Measurements from ENCODE around the gene NUAK1. TPM values are rescaled to one million over a fixed set of nuclear protein-coding genes. Genes with fewer than 3 reads are reported as not detected.
A peak's percentile ranks its signal among the peaks of the same experiment; 100 is the strongest.

NUAK1 gene
- total RNA-seq, 1 experiment from 2014 or later: 2.6 TPM

DNA sequence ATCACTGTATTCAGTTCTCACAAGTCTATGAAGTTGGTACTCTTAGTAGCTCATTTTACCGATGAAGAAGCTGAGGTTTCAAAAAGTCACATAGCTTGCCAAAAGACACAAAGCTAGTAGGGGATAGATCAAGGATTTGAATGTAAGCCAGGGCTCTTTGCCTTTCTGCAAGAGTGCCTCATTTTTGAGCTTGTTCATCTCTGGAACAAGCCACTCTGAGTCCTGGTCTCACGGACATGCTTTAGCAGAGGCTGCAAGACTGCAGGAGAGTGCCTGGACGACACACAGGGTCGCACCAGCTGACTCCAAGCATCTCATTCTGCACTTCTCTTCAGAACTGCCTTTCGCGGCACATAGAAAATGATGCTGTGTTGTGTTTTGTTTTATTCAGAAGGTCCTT is 3.7 kb downstream of the NUAK1 start:
- intact Hi-C loops (cut with micrococcal nuclease): loop anchor here (2.0 to 5.0 kb wide), 2 partner anchors 22 to 87 kb away; no protein-coding TSS in a partner anchor
- BruUV-seq (replicated peaks): no TSS peak
- no peaks in the 10 kb centered on the region for H3K9me3 Mint-ChIP-seq (ENCODE audit: unreplicated experiment)
- ChIA-PET POLR2A (interaction anchor here (1.0 to 5.6 kb wide), 9 partner anchors 9 to 715 kb away, joined by 3 to 59 read pairs (median 3); no protein-coding TSS in a partner anchor), CTCF (interaction anchor here (0.6 to 6.9 kb wide), 19 partner anchors 8 to 1725 kb away, joined by 3 to 134 read pairs (median 5); no protein-coding TSS in a partner anchor)
- DNase-seq (ENCODE audit: unreplicated experiment): peak; percentile 54
- H3K4me3 Mint-ChIP-seq (ENCODE audit: unreplicated experiment): peak overlapping the region; percentile 69
- H3K4me1 Mint-ChIP-seq (ENCODE audit: insufficient read depth, unreplicated experiment): peaks cover 57% of the 10 kb centered on the region
- H3K27ac Mint-ChIP-seq (ENCODE audit: low read depth, unreplicated experiment): peak overlapping the region; percentile 5
- TF ChIP-seq, protein P1, sequence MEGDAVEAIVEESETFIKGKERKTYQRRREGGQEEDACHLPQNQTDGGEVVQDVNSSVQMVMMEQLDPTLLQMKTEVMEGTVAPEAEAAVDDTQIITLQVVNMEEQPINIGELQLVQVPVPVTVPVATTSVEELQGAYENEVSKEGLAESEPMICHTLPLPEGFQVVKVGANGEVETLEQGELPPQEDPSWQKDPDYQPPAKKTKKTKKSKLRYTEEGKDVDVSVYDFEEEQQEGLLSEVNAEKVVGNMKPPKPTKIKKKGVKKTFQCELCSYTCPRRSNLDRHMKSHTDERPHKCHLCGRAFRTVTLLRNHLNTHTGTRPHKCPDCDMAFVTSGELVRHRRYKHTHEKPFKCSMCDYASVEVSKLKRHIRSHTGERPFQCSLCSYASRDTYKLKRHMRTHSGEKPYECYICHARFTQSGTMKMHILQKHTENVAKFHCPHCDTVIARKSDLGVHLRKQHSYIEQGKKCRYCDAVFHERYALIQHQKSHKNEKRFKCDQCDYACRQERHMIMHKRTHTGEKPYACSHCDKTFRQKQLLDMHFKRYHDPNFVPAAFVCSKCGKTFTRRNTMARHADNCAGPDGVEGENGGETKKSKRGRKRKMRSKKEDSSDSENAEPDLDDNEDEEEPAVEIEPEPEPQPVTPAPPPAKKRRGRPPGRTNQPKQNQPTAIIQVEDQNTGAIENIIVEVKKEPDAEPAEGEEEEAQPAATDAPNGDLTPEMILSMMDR (IDR thresholded peaks at IDR 0.05; ENCODE audit: unreplicated experiment): no peak
- H3K36me3 Mint-ChIP-seq (ENCODE audit: insufficient read depth, unreplicated experiment): no peaks in the 10 kb centered on the region
- no peaks in the 10 kb centered on the region for H3K27me3 Mint-ChIP-seq (ENCODE audit: insufficient read depth, unreplicated experiment)

GRCh38 chr12:106134294-106134949 is 4.3 kb downstream of the NUAK1 start:
- H3K4me3 Mint-ChIP-seq (ENCODE audit: unreplicated experiment): peak overlapping the region; percentile 51
- intact Hi-C loops (cut with micrococcal nuclease): loop anchor here (2.0 kb wide), 1 partner anchor 22 kb away; no protein-coding TSS in a partner anchor
- H3K9me3 Mint-ChIP-seq (ENCODE audit: unreplicated experiment): no peaks in the 10 kb centered on the region
- no peaks in the 10 kb centered on the region for H3K36me3 Mint-ChIP-seq (ENCODE audit: insufficient read depth, unreplicated experiment)
- H3K27ac Mint-ChIP-seq (ENCODE audit: low read depth, unreplicated experiment): no peak overlapping the region
- ChIA-PET CTCF (interaction anchor here (0.6 to 6.9 kb wide), 19 partner anchors 7 to 1724 kb away, joined by 3 to 134 read pairs (median 5); no protein-coding TSS in a partner anchor), POLR2A (interaction anchor here (0.8 to 5.6 kb wide), 15 partner anchors 8 to 718 kb away, joined by 3 to 59 read pairs (median 3); no protein-coding TSS in a partner anchor)
- no peaks in the 10 kb centered on the region for H3K27me3 Mint-ChIP-seq (ENCODE audit: insufficient read depth, unreplicated experiment)
- TF ChIP-seq, protein P1 (IDR thresholded peaks at IDR 0.05; ENCODE audit: unreplicated experiment): no peak
- peaks cover 55% of the 10 kb centered on the region for H3K4me1 Mint-ChIP-seq (ENCODE audit: insufficient read depth, unreplicated experiment)
- peak; percentile 65 for DNase-seq (ENCODE audit: unreplicated experiment)
- BruUV-seq (replicated peaks): no TSS peak

DNA sequence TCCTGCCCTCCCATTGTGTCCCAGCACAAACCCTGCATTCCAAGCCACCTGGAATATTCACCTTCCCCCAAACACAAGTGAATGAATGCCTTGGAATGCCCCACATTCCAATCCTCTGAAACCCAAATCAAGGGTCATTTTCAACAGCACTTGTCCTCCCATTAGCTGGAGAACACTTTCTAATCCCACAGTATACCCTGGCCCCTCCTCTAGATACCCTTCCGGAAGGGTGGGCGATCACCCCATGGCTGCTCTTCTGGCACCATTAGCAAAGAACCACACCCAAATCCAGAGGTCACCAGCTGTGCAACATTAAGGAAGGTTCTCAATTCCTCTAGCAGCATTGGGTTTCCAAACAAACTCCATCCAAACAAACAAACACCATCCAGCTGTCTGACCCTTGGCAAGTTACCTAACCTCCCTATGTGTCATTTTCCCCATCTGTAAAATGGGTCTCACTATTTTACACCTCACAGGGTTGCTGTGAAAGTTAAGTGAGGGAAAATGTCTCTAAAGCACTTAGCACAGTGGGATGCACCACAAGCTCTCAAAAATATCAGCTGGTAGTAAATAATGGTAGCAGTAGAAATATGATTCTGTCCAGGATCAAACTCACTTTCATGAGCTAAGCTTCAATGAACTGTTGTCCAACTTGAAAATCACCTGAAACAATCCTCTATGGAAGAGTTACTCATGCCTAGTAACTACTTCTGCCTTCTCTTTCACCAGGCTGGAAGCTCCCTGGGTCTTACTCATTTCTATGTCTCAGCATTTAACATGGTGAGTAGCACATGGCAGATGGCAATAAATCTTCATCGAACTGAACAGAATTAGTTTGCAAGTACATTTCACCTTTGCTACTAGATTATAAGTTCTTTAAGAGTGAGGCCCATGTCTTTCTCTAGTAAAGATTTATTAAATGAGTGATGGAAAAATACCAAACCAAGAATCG is 5.3 kb downstream of the NUAK1 start:
- Mint-ChIP-seq H3K4me3 (ENCODE audit: unreplicated experiment) (no peak overlapping the region), H3K27me3 (ENCODE audit: insufficient read depth, unreplicated experiment) (no peaks in the 10 kb centered on the region), H3K27ac (ENCODE audit: low read depth, unreplicated experiment) (no peak overlapping the region), H3K36me3 (ENCODE audit: insufficient read depth, unreplicated experiment) (no peaks in the 10 kb centered on the region), H3K9me3 (ENCODE audit: unreplicated experiment) (no peaks in the 10 kb centered on the region), H3K4me1 (ENCODE audit: insufficient read depth, unreplicated experiment) (peaks cover 55% of the 10 kb centered on the region)
- ChIA-PET POLR2A (interaction anchor here (0.6 to 5.6 kb wide), 14 partner anchors 16 to 717 kb away, joined by 3 to 59 read pairs (median 3); no protein-coding TSS in a partner anchor), CTCF (interaction anchor here (0.5 to 6.9 kb wide), 13 partner anchors 16 to 729 kb away, joined by 3 to 134 read pairs (median 5); no protein-coding TSS in a partner anchor)
- TF ChIP-seq, protein P1 (IDR thresholded peaks at IDR 0.05; ENCODE audit: unreplicated experiment): no peak
- no peak for DNase-seq (ENCODE audit: unreplicated experiment)
- BruUV-seq (replicated peaks): no TSS peak
- intact Hi-C loops (cut with micrococcal nuclease): loop anchor here (2.0 kb wide), 1 partner anchor 21 kb away; no protein-coding TSS in a partner anchor
